Liver (tissue), 10 donors: ENCODE measurements around the gene TSPAN32. TPM values are rescaled to one million over a fixed set of nuclear protein-coding genes. Genes with fewer than 3 reads are reported as not detected.

Source experiments
- DNase-seq: peaks from one replicate; pipeline ENCODE4 v3.0.0-alpha.2; 2017; ENCODE audit warnings: low spot score
- H3K27ac ChIP-seq, 2 donors: one replicate each; pipeline ENCODE4 v1.7.0; 2013; ENCODE audit warnings: inconsistent platforms in 2 of 2, low read length in 2 of 2, control low read depth in 1 of 2, low read depth in 1 of 2, mild to moderate bottlenecking in 1 of 2
- H3K27me3 ChIP-seq, 4 donors: one replicate each; pipeline versions ENCODE4 v1.6.1 to v1.7.0; 2013; ENCODE audit warnings: low read length in 3 of 4, inconsistent platforms in 1 of 4, mild to moderate bottlenecking in 1 of 4, moderate library complexity in 1 of 4; ENCODE audit not compliant: control insufficient read depth in 4 of 4, insufficient read depth in 4 of 4
- H3K36me3 ChIP-seq, 4 donors: one replicate each; pipeline versions ENCODE4 v1.6.1 to v1.7.0; 2013; ENCODE audit warnings: low read length in 3 of 4, mild to moderate bottlenecking in 3 of 4, low read depth in 1 of 4, moderate library complexity in 1 of 4; ENCODE audit not compliant: control insufficient read depth in 4 of 4, insufficient read depth in 3 of 4
- H3K4me1 ChIP-seq, 4 donors: one replicate each; pipeline versions ENCODE4 v1.6.1 to v1.7.0; 2013; ENCODE audit warnings: low read length in 3 of 4, mild to moderate bottlenecking in 3 of 4, moderate library complexity in 1 of 4; ENCODE audit not compliant: control insufficient read depth in 4 of 4, insufficient read depth in 4 of 4
- H3K4me3 ChIP-seq, 3 donors: one replicate each; pipeline versions ENCODE4 v1.6.1 to v1.7.0; 2013; ENCODE audit warnings: low read length in 3 of 3, control low read depth in 1 of 3, low read depth in 1 of 3, mild to moderate bottlenecking in 1 of 3
- H3K9ac ChIP-seq, 2 donors: one replicate each; pipeline ENCODE4 v1.7.0; 2013; ENCODE audit warnings: low read length in 2 of 2, mild to moderate bottlenecking in 2 of 2, moderate library complexity in 2 of 2, control low read depth in 1 of 2, low read depth in 1 of 2
- H3K9me3 ChIP-seq, 4 donors: one replicate each; pipeline versions ENCODE4 v1.6.1 to v1.7.0; 2013; ENCODE audit warnings: low read length in 3 of 4; ENCODE audit not compliant: control insufficient read depth in 4 of 4
- FOXA2 ChIP-seq: IDR thresholded peaks from 2 replicates; pipeline ENCODE4 v1.6.1; 2016; ENCODE audit warnings: antibody characterized with exemption
- HNF4A ChIP-seq, 2 donors: conservative IDR thresholded peaks; 2 replicates each; pipeline ENCODE4 v1.6.1; 2016; ENCODE audit warnings: antibody characterized with exemption in 2 of 2, mild to moderate bottlenecking in 2 of 2
- NR2F2 ChIP-seq: IDR thresholded peaks from 2 replicates; pipeline ENCODE4 v1.6.1; 2016; ENCODE audit warnings: antibody characterized with exemption
- REST ChIP-seq: IDR thresholded peaks from 2 replicates; pipeline ENCODE4 v1.6.1; 2016; ENCODE audit warnings: antibody characterized with exemption, mild to moderate bottlenecking
- RXRA ChIP-seq, 2 donors: IDR thresholded peaks; 2 replicates each; pipeline ENCODE4 v1.6.1; 2017 to 2018; ENCODE audit warnings: antibody characterized with exemption in 2 of 2, mild to moderate bottlenecking in 1 of 2
- whole genome bisulfite sequencing: extraction: QIAGEN DNeasy Blood & Tissue Kit; methylation state at CpG from one replicate; pipeline ENCODE4 v1.1.7; 2013; 5-methylcytosine and 5-hydroxymethylcytosine counted together
- polyA plus RNA-seq, 2 donors: library from polyadenylated mRNA; stranded (reverse) in 1 of 2; unstranded in 1 of 2; fragments of 200-250 nt in 1 of 2; fragments of >200 nt in 1 of 2; fragmentation: Nextera tagmentation in 1 of 2; extraction: Ambion mirVana in 1 of 2; gene quantifications; one replicate each; pipeline versions ENCODE4 v1.2.1 to v1.2.3, GENCODE V29; 2013 to 2015
- small RNA-seq: library from RNA; depleted of rRNA; stranded (forward); fragments of <200 nt; gene quantifications from one replicate; pipeline ENCODE3, GENCODE V24; 2014
- total RNA-seq, 2 donors: library from RNA; depleted of rRNA; stranded (reverse); fragments of >200 nt; gene quantifications; one replicate each; pipeline ENCODE4 v1.2.3, GENCODE V29; 2014
- TF ChIP-seq, protein P1 (sequence below): IDR thresholded peaks from 2 replicates; pipeline ENCODE4 v1.6.1; 2016; ENCODE audit warnings: antibody characterized with exemption
- donor health status: healthy.
- donor health status: healthy.
- donor health status: healthy.
- donor health status: healthy.
- donor health status: healthy.

The TSPAN32 gene
- total and polyA plus RNA-seq, 4 donors, result 0.25 to 71.4 (median 0.45) TPM

- Histone ChIP-seq H3K9me3 (no peaks in the 10 kb centered on the region), H3K4me3 (no peak overlapping the region), H3K27ac (no peak overlapping the region), H3K36me3 (no peaks in the 10 kb centered on the region), H3K27me3 (no peaks in the 10 kb centered on the region), H3K4me1 (peaks cover 11 to 38% (median 26%) of the 10 kb centered on the region in 4 donors), H3K9ac (no peak overlapping the region)
- DNase-seq, result no peak
- peak in 1 of 2 donors; percentile 36 for TF ChIP-seq HNF4A (conservative IDR thresholded peaks at IDR 0.05)
- peak; percentile 13 to 30 for TF ChIP-seq RXRA (IDR thresholded peaks at IDR 0.05)
- TF ChIP-seq FOXA2, result peak; percentile 12
- TF ChIP-seq, protein P1, sequence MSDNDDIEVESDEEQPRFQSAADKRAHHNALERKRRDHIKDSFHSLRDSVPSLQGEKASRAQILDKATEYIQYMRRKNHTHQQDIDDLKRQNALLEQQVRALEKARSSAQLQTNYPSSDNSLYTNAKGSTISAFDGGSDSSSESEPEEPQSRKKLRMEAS, result no peak
- no peak for TF ChIP-seq NR2F2
- peak; percentile 11 for TF ChIP-seq REST
- 50% methylated on average over 17 of the region's 17 CpGs for WGBS
These were observed 65.7 kb downstream of the TSPAN32 start for GRCh38 chr11:2367266-2368160.

Small RNAs within 50 kb of the gene (small RNA-seq; reads per million reads assigned to genes)
- gene RNU6-878P, result not detected

Other genes starting within 250 kb of the TSPAN32 start
- 1,000 to 10,000 TPM in 1 of 2 donors, 10 to 100 TPM in 1; 70.5 to 1,440 TPM for gene IGF2, start 162.6 kb upstream of the TSPAN32 start, total RNA-seq
- gene IGF2, start 162.6 kb upstream of the TSPAN32 start, polyA plus RNA-seq, result 100 to 1,000 TPM; 125 to 259 TPM
- gene INS, start 140.8 kb upstream of the TSPAN32 start, total RNA-seq, result under 1 TPM in 1 of 2 donors, not detected in 1; 0.37 TPM
- gene INS, start 140.8 kb upstream of the TSPAN32 start, polyA plus RNA-seq, result under 1 TPM in 1 of 2 donors, not detected in 1; 0.16 TPM
- gene TH, start 130.2 kb upstream of the TSPAN32 start, total RNA-seq, result not detected
- under 1 TPM; 0.13 to 0.24 TPM for gene TH, start 130.2 kb upstream of the TSPAN32 start, polyA plus RNA-seq
- gene ASCL2, start 31.4 kb upstream of the TSPAN32 start, total RNA-seq, result under 1 TPM; 0.17 to 0.47 TPM
- gene ASCL2, start 31.4 kb upstream of the TSPAN32 start, polyA plus RNA-seq, result under 1 TPM; 0.29 to 0.36 TPM
- 10 to 100 TPM in 1 of 2 donors, under 1 TPM in 1; 0.67 to 16.2 TPM for gene C11orf21, start 95 bp upstream of the TSPAN32 start, total RNA-seq
- under 1 TPM; 0.14 to 0.22 TPM for gene C11orf21, start 95 bp upstream of the TSPAN32 start, polyA plus RNA-seq
- 100 to 1,000 TPM in 1 of 2 donors, 10 to 100 TPM in 1; 76.9 to 190 TPM for gene CD81, start 75.3 kb downstream of the TSPAN32 start, total RNA-seq
- 100 to 1,000 TPM; 139 to 712 TPM for gene CD81, start 75.3 kb downstream of the TSPAN32 start, polyA plus RNA-seq
- 10 to 100 TPM; 16.6 to 18.5 TPM for gene TSSC4, start 98.7 kb downstream of the TSPAN32 start, total RNA-seq
- gene TSSC4, start 98.7 kb downstream of the TSPAN32 start, polyA plus RNA-seq, result 10 to 100 TPM; 15.8 to 19.1 TPM
- gene TRPM5, start 142.5 kb downstream of the TSPAN32 start, total RNA-seq, result under 1 TPM in 1 of 2 donors, not detected in 1; 0.05 TPM
- not detected for gene TRPM5, start 142.5 kb downstream of the TSPAN32 start, polyA plus RNA-seq
- gene KCNQ1, start 143.0 kb downstream of the TSPAN32 start, total RNA-seq, result 1 to 10 TPM; 1.3 to 2.2 TPM
- 1 to 10 TPM in 1 of 2 donors, under 1 TPM in 1; 0.31 to 1.7 TPM for gene KCNQ1, start 143.0 kb downstream of the TSPAN32 start, polyA plus RNA-seq